Kidney (tissue), 14 donors: ENCODE measurements around the gene PACSIN2. TPM values are rescaled to one million over a fixed set of nuclear protein-coding genes. Genes with fewer than 3 reads are reported as not detected.

ENCODE experiments used
- DNase-seq, 5 donors: peaks; one replicate each; pipeline ENCODE4 v3.0.0-alpha.2; 2013 to 2020
- FAIRE-seq: peaks from 2 replicates; lab custom pipeline; 2012; peaks lifted over from hg19 to GRCh38; lab: Jason Lieb, UNC
- H3K27ac ChIP-seq, 2 donors: one replicate each; pipeline ENCODE4 v1.7.0; 2013; ENCODE audit warnings: low read depth in 2 of 2, low read length in 2 of 2, inconsistent platforms in 1 of 2
- H3K27me3 ChIP-seq: one replicate; pipeline ENCODE4 v1.7.1; 2013; ENCODE audit warnings: low read length, inconsistent platforms; ENCODE audit not compliant: control insufficient read depth, insufficient read depth
- H3K36me3 ChIP-seq, 3 donors: one replicate each; pipeline versions ENCODE4 v1.7.0 to v1.7.1; 2013; ENCODE audit warnings: low read length in 3 of 3, control low read depth in 1 of 3, inconsistent platforms in 1 of 3; ENCODE audit not compliant: insufficient read depth in 3 of 3, control insufficient read depth in 2 of 3
- H3K4me1 ChIP-seq, 3 donors: one replicate each; pipeline versions ENCODE4 v1.7.0 to v1.7.1; 2013; ENCODE audit warnings: low read length in 3 of 3, inconsistent platforms in 1 of 3, low read depth in 1 of 3; ENCODE audit not compliant: control insufficient read depth in 2 of 3, insufficient read depth in 2 of 3
- H3K4me3 ChIP-seq, 3 donors: one replicate each; pipeline versions ENCODE4 v1.7.0 to v1.8.1; 2013; ENCODE audit warnings: low read length in 3 of 3, control low read depth in 1 of 3, inconsistent platforms in 1 of 3
- H3K9ac ChIP-seq, 3 donors: one replicate each; pipeline versions ENCODE4 v1.7.0 to v1.7.1; 2013; ENCODE audit warnings: low read length in 3 of 3, control low read depth in 1 of 3, inconsistent platforms in 1 of 3
- H3K9me3 ChIP-seq, 3 donors: one replicate each; pipeline versions ENCODE4 v1.7.0 to v1.7.1; 2013; ENCODE audit warnings: low read length in 3 of 3, control low read depth in 1 of 3, inconsistent platforms in 1 of 3; ENCODE audit not compliant: control insufficient read depth in 2 of 3, insufficient read depth in 1 of 3
- CTCF ChIP-seq: IDR thresholded peaks from 3 replicates; pipeline ENCODE4 v1.5.1; 2012; ENCODE audit warnings: mild to moderate bottlenecking, moderate library complexity, borderline replicate concordance; ENCODE audit not compliant: insufficient read depth; ENCODE audit errors: extremely low read depth
- intact Hi-C: fragments of 100-400 bp; cut with DNase I; formaldehyde crosslinking; loops from one replicate; pipeline ENCODE4 v1.11.1; 2022
- polyA plus RNA-seq: library from polyadenylated mRNA; stranded (reverse); fragments of 350-450 nt; fragmentation: Illumina TruSeq; extraction: RNeasy Lipid Tissue Mini Kit (QIAGEN cat#74804); gene quantifications from one replicate; pipeline ENCODE4 v1.2.3, GENCODE V29; 2014; ENCODE audit warnings: low read depth, low replicate concordance; ENCODE audit not compliant: insufficient read depth
- total RNA-seq: library from RNA; stranded (reverse); fragmentation: NEBNext Ultra II Directional; extraction: Animal tissue kit (Norgen Biotek cat#: 25700); gene quantifications from one replicate; pipeline ENCODE4 v1.2.1, GENCODE V29; 2021
- donor health status: control.
- donor health status: control.
- donor health status: control.
- donor health status: control.
- donor health status: control.
- donor health status: DM: yes; HTN: yes; CAD: no.
- donor health status: Normal renal cell carcinoma (clear cell type).

PACSIN2 gene
- total and polyA plus RNA-seq, 2 donors from 2014 or later = 56.3 to 105 TPM

GRCh38 chr22:42979606-42980005 lies 35.3 kb downstream of the PACSIN2 start:
- intact Hi-C loops = no loop called here
- no peak for FAIRE-seq
- no peak for TF ChIP-seq CTCF
- Histone ChIP-seq H3K4me1 (peaks cover 0 to 14% (median 11%) of the 10 kb centered on the region in 3 donors), H3K9ac (no peak overlapping the region), H3K27ac (no peak overlapping the region), H3K4me3 (no peak overlapping the region), H3K36me3 (no peaks in the 10 kb centered on the region), H3K9me3 (no peaks in the 10 kb centered on the region), H3K27me3 (no peaks in the 10 kb centered on the region)
- DNase-seq = no peak

DNA sequence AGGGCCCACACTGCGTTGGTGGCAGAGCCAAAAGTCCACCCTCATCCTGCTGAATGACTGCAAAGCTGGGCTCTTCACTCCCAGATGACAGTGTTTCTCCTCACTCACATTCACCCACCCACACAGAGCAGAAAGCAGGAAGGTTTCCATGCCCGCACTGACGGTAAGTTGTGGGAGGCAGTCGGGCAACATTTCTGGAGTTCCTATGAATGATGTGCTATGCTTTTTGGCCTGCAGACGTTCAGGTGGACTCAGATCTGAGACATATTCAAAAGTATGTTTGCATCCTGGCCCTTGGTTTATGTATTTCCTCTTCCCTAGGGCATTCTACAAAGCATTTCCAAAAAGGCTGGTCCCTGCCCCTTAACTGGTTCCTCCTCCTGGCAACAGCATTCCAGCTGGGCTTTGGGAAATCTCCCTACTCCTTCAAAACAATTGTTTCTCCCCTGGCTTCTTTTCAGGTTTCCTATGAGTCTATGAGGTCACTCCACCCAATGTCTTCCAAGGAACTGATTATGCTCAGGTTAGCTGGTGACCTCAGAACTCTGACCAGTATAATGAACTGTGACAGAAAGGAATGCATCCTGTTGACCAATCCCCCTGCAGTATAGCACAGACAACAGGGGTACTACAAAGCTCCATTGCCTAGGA lies 36.4 kb downstream of the PACSIN2 start:
- TF ChIP-seq CTCF = no peak
- H3K36me3 ChIP-seq = no peaks in the 10 kb centered on the region
- H3K9ac ChIP-seq = no peak overlapping the region
- H3K4me3 ChIP-seq = no peak overlapping the region
- no peaks in the 10 kb centered on the region for H3K27me3 ChIP-seq
- peaks cover 0 to 15% (median 11%) of the 10 kb centered on the region in 3 donors for H3K4me1 ChIP-seq
- H3K9me3 ChIP-seq = no peaks in the 10 kb centered on the region
- FAIRE-seq (no peak), DNase-seq (no peak)
- intact Hi-C loops = no loop called here
- H3K27ac ChIP-seq = no peak overlapping the region

- H3K27me3 ChIP-seq = no peaks in the 10 kb centered on the region
- no peak overlapping the region for H3K27ac ChIP-seq
- H3K36me3 ChIP-seq = no peaks in the 10 kb centered on the region
- H3K4me1 ChIP-seq = peaks cover 0 to 17% (median 11%) of the 10 kb centered on the region in 3 donors
- intact Hi-C loops = no loop called here
- DNase-seq (no peak), FAIRE-seq (no peak)
- H3K9ac ChIP-seq = no peak overlapping the region
- H3K4me3 ChIP-seq = no peak overlapping the region
- no peak for TF ChIP-seq CTCF
- H3K9me3 ChIP-seq = no peaks in the 10 kb centered on the region
These were observed 37.4 kb downstream of the PACSIN2 start for GRCh38 chr22:42977569-42977968.
